NCI-H526 treated with DMSO at 0.1 percent for 48 hours (cell line): ENCODE results near the gene TBC1D17.
A peak's percentile ranks its signal among the peaks of the same experiment; 100 is the strongest.

Source experiments
- DNase-seq: peaks from one replicate; lab custom pipeline; 2025; lab: John Stamatoyannopoulos, UW

Gene TBC1D17

GRCh38 chr19:49877879-49878743 lies 609 bp downstream of the TBC1D17 start:
- peak; percentile 93 for DNase-seq

- no peak for DNase-seq
These were observed 1.2 kb downstream of the TBC1D17 start for GRCh38 chr19:49878744-49879070.

GRCh38 chr19:49879243-49879963 lies 1.9 kb downstream of the TBC1D17 start:
- no peak for DNase-seq

- DNase-seq, result no peak
These were observed 2.8 kb downstream of the TBC1D17 start for GRCh38 chr19:49880162-49880869.

- no peak for DNase-seq
These were observed 3.7 kb downstream of the TBC1D17 start for GRCh38 chr19:49881186-49881585.

GRCh38 chr19:49881672-49882394 lies 4.3 kb downstream of the TBC1D17 start:
- no peak for DNase-seq

- no peak for DNase-seq
These were observed 5.1 kb downstream of the TBC1D17 start for GRCh38 chr19:49882643-49883042.

GRCh38 chr19:49883094-49883493 lies 5.6 kb downstream of the TBC1D17 start:
- no peak for DNase-seq

GRCh38 chr19:49884109-49884508 lies 6.6 kb downstream of the TBC1D17 start:
- DNase-seq, result no peak

- DNase-seq, result no peak
These were observed 7.3 kb downstream of the TBC1D17 start for GRCh38 chr19:49884760-49885159.

GRCh38 chr19:49887037-49887664 lies 9.6 kb downstream of the TBC1D17 start:
- no peak for DNase-seq

GRCh38 chr19:49887665-49888509 lies 10.4 kb downstream of the TBC1D17 start:
- no peak for DNase-seq

- DNase-seq, result peak; percentile 26
These were observed 11.0 kb downstream of the TBC1D17 start for GRCh38 chr19:49888510-49888824.

- no peak for DNase-seq
These were observed 11.7 kb downstream of the TBC1D17 start for GRCh38 chr19:49889038-49889686.

- DNase-seq, result no peak
These were observed 12.3 kb downstream of the TBC1D17 start for GRCh38 chr19:49889687-49890348.

GRCh38 chr19:49890349-49891311 lies 13.1 kb downstream of the TBC1D17 start:
- peak; percentile 61 for DNase-seq

GRCh38 chr19:49891393-49891792 lies 13.9 kb downstream of the TBC1D17 start:
- DNase-seq, result no peak

- DNase-seq, result no peak
These were observed 15.2 kb downstream of the TBC1D17 start for GRCh38 chr19:49892716-49893115.
